Smooth muscle cell (in vitro differentiated cells): Measurements from ENCODE around the gene ANXA7. TPM values are rescaled to one million over a fixed set of nuclear protein-coding genes. Genes with fewer than 3 reads are reported as not detected.
"Not testable (repeated sequence)": the region's sequence is repeated elsewhere in the genome, so short reads cannot be mapped to it uniquely, and the experiment has no call there.

Source experiments
- DNase-seq: peaks from one replicate; lab custom pipeline; 2025; ENCODE audit not compliant: unreplicated experiment; lab: John Stamatoyannopoulos, UW
- H2AFZ ChIP-seq: fragments of 200-600 bp; sonication (generic); 2 replicates; pipeline ENCODE4 v1.6.0; 2016; ENCODE audit warnings: antibody characterized with exemption, low read depth, mild to moderate bottlenecking
- H3F3A ChIP-seq: fragments of 200-600 bp; sonication (generic); 2 replicates; pipeline ENCODE4 v1.6.0; 2017; ENCODE audit warnings: antibody characterized with exemption, low read depth
- H3K27ac ChIP-seq: fragments of 200-600 bp; sonication (generic); 2 replicates; pipeline ENCODE4 v1.5.1; 2016; ENCODE audit warnings: low read depth, mild to moderate bottlenecking
- H3K27me3 ChIP-seq: fragments of 200-600 bp; sonication (generic); 2 replicates; pipeline ENCODE4 v1.6.1; 2016; ENCODE audit warnings: low read depth, mild to moderate bottlenecking
- H3K36me3 ChIP-seq: fragments of 200-600 bp; sonication (generic); 2 replicates; pipeline ENCODE4 v1.5.1; 2016; ENCODE audit warnings: low read depth
- H3K4me1 ChIP-seq: fragments of 200-600 bp; sonication (generic); 2 replicates; pipeline ENCODE4 v1.5.1; 2016; ENCODE audit warnings: low read depth
- H3K4me2 ChIP-seq: fragments of 200-600 bp; sonication (generic); 2 replicates; pipeline ENCODE4 v1.6.0; 2016; ENCODE audit warnings: mild to moderate bottlenecking
- H3K4me3 ChIP-seq: fragments of 200-600 bp; sonication (generic); 2 replicates; pipeline ENCODE4 v1.5.1; 2016; ENCODE audit warnings: mild to moderate bottlenecking
- H3K79me2 ChIP-seq: fragments of 200-600 bp; sonication (generic); 2 replicates; pipeline ENCODE4 v1.6.0; 2016; ENCODE audit warnings: low read depth, mild to moderate bottlenecking
- H3K9ac ChIP-seq: fragments of 200-600 bp; sonication (generic); 2 replicates; pipeline ENCODE4 v1.6.0; 2016; ENCODE audit warnings: low read depth
- H3K9me3 ChIP-seq: fragments of 200-600 bp; sonication (generic); replicated peaks from 2 replicates; pipeline ENCODE4 v1.5.1; 2016; ENCODE audit warnings: low read depth
- H4K20me1 ChIP-seq: fragments of 200-600 bp; sonication (generic); 2 replicates; pipeline ENCODE4 v1.6.0; 2016; ENCODE audit warnings: low read depth
- WGBS: methylation state at CpG from one replicate; pipeline ENCODE4 v1.1.7; 2016; ENCODE audit warnings: low lambda C conversion rate; 5-methylcytosine and 5-hydroxymethylcytosine counted together
- polyA plus RNA-seq: library from polyadenylated mRNA; unstranded; fragments of >200 nt; fragmentation: Nextera tagmentation; extraction: Ambion mirVana; gene quantifications from 2 replicates; pipeline ENCODE4 v1.2.1, GENCODE V29; 2016
- total RNA-seq: library from RNA; depleted of rRNA; stranded (reverse); fragments of >200 nt; gene quantifications from 2 replicates; pipeline ENCODE4 v1.2.3, GENCODE V29; 2014
- TF ChIP-seq, protein P1 (sequence below): fragments of 200-600 bp; sonication (generic); IDR thresholded peaks from 2 replicates; pipeline ENCODE4 v1.5.1; 2017; ENCODE audit warnings: borderline replicate concordance, mild to moderate bottlenecking, antibody characterized with exemption; ENCODE audit not compliant: insufficient read depth, poor library complexity, severe bottlenecking

ANXA7 gene
- total and polyA plus RNA-seq, 2 experiments from 2014 or later: 52.6 to 57.6 TPM

DNA sequence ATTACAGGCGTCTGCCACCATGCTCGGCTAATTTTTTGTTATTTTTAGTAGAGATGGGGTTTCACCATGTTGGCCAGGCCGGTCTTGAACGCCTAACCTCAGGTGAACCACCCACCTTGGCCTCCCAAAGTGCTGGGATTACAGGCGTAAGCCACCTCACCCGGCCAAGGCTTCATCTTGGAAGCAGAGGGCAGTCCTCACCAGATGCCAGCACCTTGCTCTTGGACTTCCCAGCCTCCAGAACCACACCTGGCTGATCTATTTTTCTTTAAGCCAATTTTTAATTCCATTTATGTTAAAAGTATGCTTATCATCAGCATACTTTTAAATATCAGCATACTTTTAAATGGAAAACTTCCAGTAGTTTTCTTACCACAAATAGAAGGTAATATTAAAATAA, 12.2 kb downstream of the ANXA7 start:
- WGBS: 92% methylated on average over 6 of the region's 6 CpGs
- Histone ChIP-seq H3K36me3 (peaks cover 5% of the 10 kb centered on the region), H3K4me3 (no peak overlapping the region), H3K27me3 (no peaks in the 10 kb centered on the region), H3K9me3 (no peaks in the 10 kb centered on the region), H3K4me1 (no peaks in the 10 kb centered on the region), H3F3A (no peaks in the 10 kb centered on the region), H3K79me2 (peaks cover 69% of the 10 kb centered on the region), H2AFZ (no peak overlapping the region), H3K27ac (no peak overlapping the region), H4K20me1 (peaks cover 77% of the 10 kb centered on the region), H3K9ac (no peak overlapping the region), H3K4me2 (no peak overlapping the region)
- TF ChIP-seq, protein P1, sequence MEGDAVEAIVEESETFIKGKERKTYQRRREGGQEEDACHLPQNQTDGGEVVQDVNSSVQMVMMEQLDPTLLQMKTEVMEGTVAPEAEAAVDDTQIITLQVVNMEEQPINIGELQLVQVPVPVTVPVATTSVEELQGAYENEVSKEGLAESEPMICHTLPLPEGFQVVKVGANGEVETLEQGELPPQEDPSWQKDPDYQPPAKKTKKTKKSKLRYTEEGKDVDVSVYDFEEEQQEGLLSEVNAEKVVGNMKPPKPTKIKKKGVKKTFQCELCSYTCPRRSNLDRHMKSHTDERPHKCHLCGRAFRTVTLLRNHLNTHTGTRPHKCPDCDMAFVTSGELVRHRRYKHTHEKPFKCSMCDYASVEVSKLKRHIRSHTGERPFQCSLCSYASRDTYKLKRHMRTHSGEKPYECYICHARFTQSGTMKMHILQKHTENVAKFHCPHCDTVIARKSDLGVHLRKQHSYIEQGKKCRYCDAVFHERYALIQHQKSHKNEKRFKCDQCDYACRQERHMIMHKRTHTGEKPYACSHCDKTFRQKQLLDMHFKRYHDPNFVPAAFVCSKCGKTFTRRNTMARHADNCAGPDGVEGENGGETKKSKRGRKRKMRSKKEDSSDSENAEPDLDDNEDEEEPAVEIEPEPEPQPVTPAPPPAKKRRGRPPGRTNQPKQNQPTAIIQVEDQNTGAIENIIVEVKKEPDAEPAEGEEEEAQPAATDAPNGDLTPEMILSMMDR: no peak
- no peak for DNase-seq

DNA sequence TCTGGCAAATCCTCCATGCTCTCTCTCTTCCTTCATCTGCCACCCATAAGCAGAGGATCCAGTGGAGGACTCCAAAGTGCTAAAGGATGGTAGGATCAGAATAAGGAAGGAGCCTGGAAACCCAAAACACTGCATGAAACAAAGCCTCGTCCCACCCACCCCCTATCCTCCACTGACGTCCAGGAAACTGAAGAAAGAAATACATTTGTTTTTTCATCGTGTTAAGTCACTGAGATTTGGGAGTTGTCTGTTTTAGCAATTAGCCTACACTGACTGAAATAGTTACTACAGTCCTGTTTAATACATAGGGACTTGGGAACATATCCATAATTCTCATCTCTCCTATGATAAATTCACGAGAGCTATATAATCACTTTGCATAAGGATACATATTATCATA, 14.8 kb downstream of the ANXA7 start:
- H3F3A ChIP-seq: no peaks in the 10 kb centered on the region
- 96% methylated on average over 4 of the region's 4 CpGs for WGBS
- H3K4me3 ChIP-seq: no peak overlapping the region
- peaks cover 47% of the 10 kb centered on the region for H3K79me2 ChIP-seq
- H4K20me1 ChIP-seq: peaks cover 52% of the 10 kb centered on the region
- no peaks in the 10 kb centered on the region for H3K4me1 ChIP-seq
- H3K36me3 ChIP-seq: peaks cover 22% of the 10 kb centered on the region
- H3K9me3 ChIP-seq: no peaks in the 10 kb centered on the region
- DNase-seq: no peak
- H2AFZ ChIP-seq: no peak overlapping the region
- no peak overlapping the region for H3K4me2 ChIP-seq
- no peak overlapping the region for H3K9ac ChIP-seq
- TF ChIP-seq, protein P1: no peak
- no peaks in the 10 kb centered on the region for H3K27me3 ChIP-seq
- H3K27ac ChIP-seq: no peak overlapping the region

DNA sequence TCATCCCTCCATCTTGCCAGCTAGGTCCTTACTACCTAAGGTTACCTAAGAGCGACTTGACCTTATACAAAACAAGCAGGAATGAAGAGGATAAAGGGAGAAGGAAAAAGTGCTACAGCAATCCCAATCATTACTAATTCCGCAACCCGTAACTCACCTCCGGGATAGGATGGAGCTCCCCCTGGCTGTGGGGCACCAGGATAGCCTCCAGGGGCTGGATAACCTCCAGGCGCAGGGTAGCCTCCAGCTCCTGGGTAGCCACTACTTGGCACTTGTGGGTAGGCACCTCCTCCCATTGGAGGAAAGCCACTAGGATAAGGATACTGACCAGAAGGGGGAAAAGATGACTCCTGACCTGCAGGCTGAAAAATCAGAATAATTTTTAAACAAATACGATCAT, 15.8 kb downstream of the ANXA7 start:
- no peaks in the 10 kb centered on the region for H3K4me1 ChIP-seq
- peaks cover 22% of the 10 kb centered on the region for H3K36me3 ChIP-seq
- no peaks in the 10 kb centered on the region for H3K27me3 ChIP-seq
- no peak overlapping the region for H2AFZ ChIP-seq
- H3K4me2 ChIP-seq: no peak overlapping the region
- no peaks in the 10 kb centered on the region for H3K9me3 ChIP-seq
- TF ChIP-seq, protein P1: no peak
- no peak overlapping the region for H3K9ac ChIP-seq
- H4K20me1 ChIP-seq: peaks cover 42% of the 10 kb centered on the region
- WGBS: 96% methylated on average over 6 of the region's 6 CpGs
- H3K4me3 ChIP-seq: no peak overlapping the region
- H3K79me2 ChIP-seq: peaks cover 37% of the 10 kb centered on the region
- DNase-seq: no peak
- H3K27ac ChIP-seq: no peak overlapping the region
- H3F3A ChIP-seq: no peaks in the 10 kb centered on the region

DNA sequence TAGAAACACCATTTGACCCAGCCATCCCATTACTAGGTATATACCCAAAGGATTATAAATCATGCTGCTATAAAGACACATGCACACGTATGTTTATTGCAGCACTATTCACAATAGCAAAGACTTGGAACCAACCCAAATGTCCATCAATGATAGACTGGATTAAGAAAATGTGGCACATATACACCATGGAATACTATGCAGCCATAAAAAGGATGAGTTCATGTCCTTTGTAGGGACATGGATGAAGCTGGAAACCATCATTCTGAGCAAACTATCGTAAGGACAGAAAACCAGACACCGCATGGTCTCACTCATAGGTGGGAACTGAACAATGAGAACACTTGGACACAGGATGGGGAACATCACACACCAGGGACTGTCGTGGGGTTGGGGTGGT, 19.5 kb downstream of the ANXA7 start:
- not testable (repeated sequence) for H3K4me2 ChIP-seq, DNase-seq, H2AFZ ChIP-seq, H3K9me3 ChIP-seq, H3K79me2 ChIP-seq, H3K4me3 ChIP-seq, H3K9ac ChIP-seq, H3F3A ChIP-seq, H3K4me1 ChIP-seq, H3K27me3 ChIP-seq, H3K27ac ChIP-seq
- H3K36me3 ChIP-seq: peaks cover 22% of the 10 kb centered on the region
- H4K20me1 ChIP-seq: peaks cover 20% of the 10 kb centered on the region
- WGBS: 100% methylated on average over 3 of the region's 4 CpGs
